ENCODE data around the gene CGA.
"Not testable (repeated sequence)": the region's sequence is repeated elsewhere in the genome, so short reads cannot be mapped to it uniquely, and the experiment has no call there.

The CGA gene

GRCh38 chr6:87095087-87095509 is at the start of gene CGA:
Gene CGA (minus strand): TSS chr6:87095106. CDS start chr6:87088200, 6,906 bp downstream.
- in situ Hi-C loops (cut with MboI; ENCODE audit: low sequenced_read_pairs): no loop called here

- in situ Hi-C loops (cut with MboI; ENCODE audit: low sequenced_read_pairs): not testable (repeated sequence)
These were observed 45.0 kb upstream of the CGA start for GRCh38 chr6:87139927-87140326.

- in situ Hi-C loops (cut with MboI; ENCODE audit: low sequenced_read_pairs): no loop called here
These were observed 44.3 kb upstream of the CGA start for GRCh38 chr6:87139236-87139635.

GRCh38 chr6:87136963-87137362 is 42.1 kb upstream of the CGA start:
- in situ Hi-C loops (cut with MboI; ENCODE audit: low sequenced_read_pairs): no loop called here

GRCh38 chr6:87127737-87128136 is 32.8 kb upstream of the CGA start:
- in situ Hi-C loops (cut with MboI; ENCODE audit: low sequenced_read_pairs): no loop called here

- in situ Hi-C loops (cut with MboI; ENCODE audit: low sequenced_read_pairs): no loop called here
These were observed 31.6 kb upstream of the CGA start for GRCh38 chr6:87126501-87126900.

GRCh38 chr6:87124074-87124473 is 29.2 kb upstream of the CGA start:
- in situ Hi-C loops (cut with MboI; ENCODE audit: low sequenced_read_pairs): no loop called here

GRCh38 chr6:87122477-87122876 is 27.6 kb upstream of the CGA start:
- in situ Hi-C loops (cut with MboI; ENCODE audit: low sequenced_read_pairs): no loop called here

GRCh38 chr6:87118054-87118453 is 23.1 kb upstream of the CGA start:
- in situ Hi-C loops (cut with MboI; ENCODE audit: low sequenced_read_pairs): no loop called here

GRCh38 chr6:87116922-87117321 is 22.0 kb upstream of the CGA start:
- in situ Hi-C loops (cut with MboI; ENCODE audit: low sequenced_read_pairs): no loop called here

GRCh38 chr6:87115402-87116135 is 20.7 kb upstream of the CGA start:
- in situ Hi-C loops (cut with MboI; ENCODE audit: low sequenced_read_pairs): no loop called here

- in situ Hi-C loops (cut with MboI; ENCODE audit: low sequenced_read_pairs): no loop called here
These were observed 15.7 kb upstream of the CGA start for GRCh38 chr6:87110636-87111035.

- in situ Hi-C loops (cut with MboI; ENCODE audit: low sequenced_read_pairs): no loop called here
These were observed 10.9 kb upstream of the CGA start for GRCh38 chr6:87105823-87106222.

GRCh38 chr6:87104667-87105066 is 9.8 kb upstream of the CGA start:
- in situ Hi-C loops (cut with MboI; ENCODE audit: low sequenced_read_pairs): no loop called here

- in situ Hi-C loops (cut with MboI; ENCODE audit: low sequenced_read_pairs): no loop called here
These were observed 9.2 kb upstream of the CGA start for GRCh38 chr6:87103977-87104601.

GRCh38 chr6:87102151-87102621 is 7.3 kb upstream of the CGA start:
- in situ Hi-C loops (cut with MboI; ENCODE audit: low sequenced_read_pairs): no loop called here

GRCh38 chr6:87101067-87101466 is 6.2 kb upstream of the CGA start:
- in situ Hi-C loops (cut with MboI; ENCODE audit: low sequenced_read_pairs): no loop called here

GRCh38 chr6:87100216-87100615 is 5.3 kb upstream of the CGA start:
- in situ Hi-C loops (cut with MboI; ENCODE audit: low sequenced_read_pairs): no loop called here

GRCh38 chr6:87099472-87099871 is 4.6 kb upstream of the CGA start:
- in situ Hi-C loops (cut with MboI; ENCODE audit: low sequenced_read_pairs): no loop called here

GRCh38 chr6:87094576-87094975 is 330 bp downstream of the CGA start:
- in situ Hi-C loops (cut with MboI; ENCODE audit: low sequenced_read_pairs): no loop called here

GRCh38 chr6:87093651-87094050 is 1.3 kb downstream of the CGA start:
- in situ Hi-C loops (cut with MboI; ENCODE audit: low sequenced_read_pairs): no loop called here

GRCh38 chr6:87093199-87093598 is 1.7 kb downstream of the CGA start:
- in situ Hi-C loops (cut with MboI; ENCODE audit: low sequenced_read_pairs): no loop called here
